IMR-90 (cell line): ENCODE data around the gene DHRS7. TPM values are rescaled to one million over a fixed set of nuclear protein-coding genes. Genes with fewer than 3 reads are reported as not detected.

Source experiments
- ATAC-seq: fragments of 200-7000 bp; cut with Tn5 transposase; 2 replicates; pipeline ENCODE4 v1.9.1; 2020; ENCODE audit warnings: low read depth, mild to moderate bottlenecking, moderate library complexity
- BruUV-seq: library from RNA; stranded (reverse); fragments of 400-500 nt; replicated peaks from 2 replicates; lab custom pipeline; 2021; lab: Mats Ljungman, UMichigan
- CTCF ChIA-PET: fragments of 300-600 bp; formaldehyde crosslinking; extraction: SDS; loops from one replicate; lab custom pipeline; 2021; ENCODE audit warnings: antibody characterized with exemption; lab: Yijun Ruan, JAX
- POLR2A ChIA-PET: fragments of 300-600 bp; sonication (Branson Sonifier 250); formaldehyde crosslinking; loops from one replicate; lab custom pipeline; 2022; ENCODE audit warnings: antibody characterized with exemption; ENCODE audit not compliant: unreplicated experiment; lab: Charles Lee
- DNase-seq: peaks from one replicate; pipeline ENCODE4 v3.0.0; 2013
- H2AFZ ChIP-seq: replicated peaks from 2 replicates; pipeline ENCODE3; 2013; ENCODE audit warnings: low read length, mild to moderate bottlenecking; ENCODE audit not compliant: poor library complexity
- H2AK5ac ChIP-seq: 2 replicates; pipeline ENCODE4 v1.6.1; 2013; ENCODE audit warnings: low read depth, low read length, inconsistent platforms
- H2AK9ac ChIP-seq: replicated peaks from 2 replicates; pipeline ENCODE3; 2013; ENCODE audit warnings: mild to moderate bottlenecking, low read depth, low read length, moderate library complexity; ENCODE audit not compliant: poor library complexity
- H2BK120ac ChIP-seq: 2 replicates; pipeline ENCODE4 v1.6.1; 2013; ENCODE audit warnings: low read depth, low read length, inconsistent platforms
- H2BK15ac ChIP-seq: 3 replicates; pipeline ENCODE4 v1.6.1; 2013; ENCODE audit warnings: low read depth, low read length, inconsistent platforms
- H2BK20ac ChIP-seq: 2 replicates; pipeline ENCODE4 v1.6.1; 2013; ENCODE audit warnings: low read depth, mild to moderate bottlenecking, inconsistent platforms, low read length, moderate library complexity
- H2BK5ac ChIP-seq: 2 replicates; pipeline ENCODE4 v1.6.1; 2013; ENCODE audit warnings: mild to moderate bottlenecking, low read depth, low read length, inconsistent platforms; ENCODE audit not compliant: poor library complexity, severe bottlenecking
- H3K14ac ChIP-seq: replicated peaks from 2 replicates; pipeline ENCODE4 v1.6.1; 2013; ENCODE audit warnings: low read depth, low read length, inconsistent platforms
- H3K18ac ChIP-seq: 2 replicates; pipeline ENCODE4 v1.6.1; 2013; ENCODE audit warnings: low read depth, low read length, control low read depth
- H3K23ac ChIP-seq: 2 replicates; pipeline ENCODE4 v1.6.1; 2013; ENCODE audit warnings: low read depth, low read length, inconsistent platforms
- H3K27ac ChIP-seq: 2 replicates; pipeline ENCODE4 v1.5.1; 2013; ENCODE audit warnings: mild to moderate bottlenecking, control low read depth, low read length; ENCODE audit not compliant: insufficient read depth
- H3K27me3 ChIP-seq: 2 replicates; pipeline ENCODE4 v1.6.1; 2013; ENCODE audit warnings: low read length; ENCODE audit not compliant: control insufficient read depth, insufficient read depth
- H3K36me3 ChIP-seq: 2 replicates; pipeline ENCODE4 v1.6.1; 2013; ENCODE audit warnings: low read length, mixed read lengths; ENCODE audit not compliant: control insufficient read depth, insufficient read depth
- H3K4ac ChIP-seq: 2 replicates; pipeline ENCODE4 v1.6.1; 2013; ENCODE audit warnings: low read depth, low read length, inconsistent platforms
- H3K4me1 ChIP-seq: 2 replicates; pipeline ENCODE4 v1.6.1; 2013; ENCODE audit warnings: low read length, mixed read lengths; ENCODE audit not compliant: control insufficient read depth, insufficient read depth
- H3K4me2 ChIP-seq: 2 replicates; pipeline ENCODE4 v1.6.1; 2013; ENCODE audit warnings: low read depth, mild to moderate bottlenecking, control low read depth, low read length, moderate library complexity
- H3K4me3 ChIP-seq: 2 replicates; pipeline ENCODE4 v1.5.1; 2013; ENCODE audit warnings: low read depth, mild to moderate bottlenecking, control low read depth, low read length, moderate library complexity; ENCODE audit not compliant: insufficient read depth
- H3K56ac ChIP-seq: 2 replicates; pipeline ENCODE4 v1.6.1; 2013; ENCODE audit warnings: low read length, inconsistent platforms; ENCODE audit not compliant: insufficient read depth; ENCODE audit errors: extremely low read depth
- H3K79me1 ChIP-seq, 2 experiments: 2 replicates each; pipeline ENCODE4 v1.6.1; 2013; ENCODE audit warnings: low read length in 2 of 2, inconsistent platforms in 1 of 2, low read depth in 1 of 2
- H3K9ac ChIP-seq: 2 replicates; pipeline ENCODE4 v1.6.1; 2013; ENCODE audit warnings: low read depth, low read length, control low read depth
- H3K9me1 ChIP-seq: 2 replicates; pipeline ENCODE4 v1.6.1; 2013; ENCODE audit warnings: low read length, inconsistent platforms; ENCODE audit not compliant: insufficient read depth
- H3K9me3 ChIP-seq: 2 replicates; pipeline ENCODE4 v1.6.1; 2013; ENCODE audit warnings: low read length; ENCODE audit not compliant: control insufficient read depth, insufficient read depth
- H4K20me1 ChIP-seq: 2 replicates; pipeline ENCODE4 v1.6.1; 2013; ENCODE audit warnings: low read length, inconsistent platforms; ENCODE audit not compliant: insufficient read depth
- H4K5ac ChIP-seq: 2 replicates; pipeline ENCODE4 v1.6.1; 2013; ENCODE audit warnings: mild to moderate bottlenecking, low read depth, low read length, control low read depth
- H4K8ac ChIP-seq, 2 experiments: 2 replicates each; pipeline ENCODE4 v1.6.1; 2013; ENCODE audit warnings: low read depth in 2 of 2, low read length in 2 of 2, control low read depth in 1 of 2, inconsistent platforms in 1 of 2
- H4K91ac ChIP-seq: 2 replicates; pipeline ENCODE4 v1.6.1; 2013; ENCODE audit warnings: low read depth, low read length, inconsistent platforms; ENCODE audit not compliant: insufficient read depth
- BHLHE40 ChIP-seq: fragments of 150-350 bp; IDR thresholded peaks from 2 replicates; pipeline ENCODE4 v1.6.1; 2016; ENCODE audit warnings: mild to moderate bottlenecking, low read depth, low read length
- CEBPB ChIP-seq: IDR thresholded peaks from 2 replicates; pipeline ENCODE4 v1.6.1; 2012; ENCODE audit warnings: low read depth, low read length, improper control_type of control experiment
- CHD1 ChIP-seq: IDR thresholded peaks from 2 replicates; pipeline ENCODE4 v1.6.1; 2012; ENCODE audit warnings: low read depth, low read length, improper control_type of control experiment
- CTCF ChIP-seq: conservative IDR thresholded peaks from 2 replicates; pipeline ENCODE4 v1.5.1; 2012; ENCODE audit warnings: mild to moderate bottlenecking, low read depth, low read length, improper control_type of control experiment
- FOS ChIP-seq: fragments of 150-350 bp; IDR thresholded peaks from 2 replicates; pipeline ENCODE4 v1.6.1; 2016; ENCODE audit warnings: low read depth, low read length
- MXI1 ChIP-seq: IDR thresholded peaks from 2 replicates; pipeline ENCODE4 v1.6.1; 2012; ENCODE audit warnings: low read depth, mild to moderate bottlenecking, low read length, moderate library complexity, borderline replicate concordance
- NFE2L2 ChIP-seq: fragments of 150-350 bp; IDR thresholded peaks from 2 replicates; pipeline ENCODE4 v1.6.1; 2016; ENCODE audit warnings: low read depth, mild to moderate bottlenecking, low read length
- RAD21 ChIP-seq: IDR thresholded peaks from 2 replicates; pipeline ENCODE4 v1.6.1; 2012; ENCODE audit warnings: low read length, improper control_type of control experiment
- SMC3 ChIP-seq: fragments of 150-350 bp; IDR thresholded peaks from 2 replicates; pipeline ENCODE4 v1.6.1; 2016; ENCODE audit warnings: low read depth, mild to moderate bottlenecking, antibody characterized with exemption, low read length, moderate library complexity
- USF2 ChIP-seq: fragments of 150-350 bp; IDR thresholded peaks from 2 replicates; pipeline ENCODE4 v1.6.1; 2017; ENCODE audit warnings: mild to moderate bottlenecking, antibody characterized with exemption, low read length, low read depth
- WGBS, 2 experiments: methylation state at CpG; one replicate each; pipeline versions ENCODE4 v1.1.5 to v1.1.7; 2013; ENCODE audit warnings: missing lambda C conversion rate in 2 of 2; ENCODE audit not compliant: insufficient read length in 1 of 2; ENCODE audit errors: extremely low coverage in 2 of 2; 5-methylcytosine and 5-hydroxymethylcytosine counted together
- dilution Hi-C: fragments of 300-500 bp; cut with HindIII; formaldehyde crosslinking; loops from one replicate; pipeline ENCODE4 v1.14.3; 2018; ENCODE audit warnings: low sequenced_read_pairs; ENCODE audit not compliant: unreplicated experiment
- in situ Hi-C: fragments of 300-500 bp; cut with MboI; formaldehyde crosslinking; loops from 3 replicates; pipeline ENCODE4 v1.14.3; 2019; ENCODE audit warnings: low sequenced_read_pairs, inconsistent platforms, mixed read lengths
- intact Hi-C: fragments of 100-400 bp; cut with micrococcal nuclease; formaldehyde crosslinking; loops from 2 replicates; pipeline ENCODE4 v1.10.0; 2022
- polyA plus RNA-seq, 3 experiments: library from polyadenylated mRNA; depleted of rRNA; stranded (reverse); fragments of >200 nt; gene quantifications; 2 replicates each; pipeline ENCODE4 v1.2.3, GENCODE V29; 2012; ENCODE audit warnings: low replicate concordance in 1 of 3
- total RNA-seq: library from RNA; depleted of rRNA; stranded (reverse); fragments of >200 nt; gene quantifications from 2 replicates; pipeline ENCODE4 v1.2.3, GENCODE V29; 2012
- TF ChIP-seq, protein P1 (sequence below): fragments of 150-350 bp; IDR thresholded peaks from 2 replicates; pipeline ENCODE4 v1.6.1; 2016; ENCODE audit warnings: low read depth, mild to moderate bottlenecking, low read length, moderate library complexity, borderline replicate concordance

The DHRS7 gene
- total and polyA plus RNA-seq, 2 of the 4 experiments (the other 2 are of a cell fraction), result 30.3 to 50.2 TPM

GRCh38 chr14:60134702-60135101 is 30.5 kb downstream of the DHRS7 start:
- no peaks in the 10 kb centered on the region; the same call in 1 of the 2 replicates for H4K20me1 ChIP-seq
- no peak overlapping the region for H3K27ac ChIP-seq
- no peak overlapping the region for H2AK5ac ChIP-seq
- H3K14ac ChIP-seq, result no peak overlapping the region
- POLR2A ChIA-PET, result no interaction called here
- dilution Hi-C loops (no loop called here), intact Hi-C loops (no loop called here), in situ Hi-C loops (no loop called here)
- no peak overlapping the region for H4K5ac ChIP-seq
- H3K4me2 ChIP-seq, result no peak overlapping the region
- ATAC-seq, result no peak
- TF ChIP-seq FOS (no peak), CEBPB (no peak), MXI1 (no peak), CTCF (no peak), CHD1 (no peak), BHLHE40 (no peak), NFE2L2 (no peak), RAD21 (no peak), SMC3 (no peak), USF2 (no peak)
- TF ChIP-seq, protein P1, sequence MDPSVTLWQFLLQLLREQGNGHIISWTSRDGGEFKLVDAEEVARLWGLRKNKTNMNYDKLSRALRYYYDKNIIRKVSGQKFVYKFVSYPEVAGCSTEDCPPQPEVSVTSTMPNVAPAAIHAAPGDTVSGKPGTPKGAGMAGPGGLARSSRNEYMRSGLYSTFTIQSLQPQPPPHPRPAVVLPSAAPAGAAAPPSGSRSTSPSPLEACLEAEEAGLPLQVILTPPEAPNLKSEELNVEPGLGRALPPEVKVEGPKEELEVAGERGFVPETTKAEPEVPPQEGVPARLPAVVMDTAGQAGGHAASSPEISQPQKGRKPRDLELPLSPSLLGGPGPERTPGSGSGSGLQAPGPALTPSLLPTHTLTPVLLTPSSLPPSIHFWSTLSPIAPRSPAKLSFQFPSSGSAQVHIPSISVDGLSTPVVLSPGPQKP, result no peak
- peaks cover 7% of the 10 kb centered on the region for H3K36me3 ChIP-seq
- H3K9me3 ChIP-seq, result no peaks in the 10 kb centered on the region
- H2BK120ac ChIP-seq, result no peak overlapping the region
- H3K4ac ChIP-seq, result no peak overlapping the region
- no TSS peak for BruUV-seq
- H3K4me1 ChIP-seq, result no peaks in the 10 kb centered on the region
- H2BK15ac ChIP-seq, result no peak overlapping the region
- no peak overlapping the region for H3K9ac ChIP-seq
- no peaks in the 10 kb centered on the region for H3K27me3 ChIP-seq
- no peak overlapping the region for H4K91ac ChIP-seq
- H3K4me3 ChIP-seq, result no peak overlapping the region
- no peak overlapping the region for H4K8ac ChIP-seq
- no peak overlapping the region for H3K56ac ChIP-seq
- DNase-seq, result no peak
- no peak overlapping the region for H3K23ac ChIP-seq
- no CpG with 5 or more reads among the region's 3 CpGs for WGBS, 2 experiments
- no peak overlapping the region for H3K18ac ChIP-seq
- H3K79me1 ChIP-seq, result peaks cover 0 to 4% of the 10 kb centered on the region in 2 experiments; a peak in 1 of 4 replicates
- H2AK9ac ChIP-seq, result no peak overlapping the region
- no peak overlapping the region for H2BK5ac ChIP-seq
- CTCF ChIA-PET, result interaction anchor here (0.6 kb wide), 1 partner anchor 50 kb away, joined by 5 read pairs; no protein-coding TSS in a partner anchor
- no peak overlapping the region for H2BK20ac ChIP-seq
- H2AFZ ChIP-seq, result no peak overlapping the region
- H3K9me1 ChIP-seq, result peaks cover 4% of the 10 kb centered on the region; the same call in 1 of the 2 replicates
